HepG2 (cell line): ENCODE results near the gene NUDT9. TPM values are rescaled to one million over a fixed set of nuclear protein-coding genes. Genes with fewer than 3 reads are reported as not detected.

Experiments used
- ATRX ChIP-seq: sonication (generic); formaldehyde crosslinking; IDR thresholded peaks from 2 replicates; pipeline ENCODE4 v1.4.0; 2020; ENCODE audit warnings: missing genetic modification reagents, borderline replicate concordance
- FOXK2 ChIP-seq: fragments of 450-650 bp; IDR thresholded peaks from 2 replicates; pipeline ENCODE4 v1.6.1; 2016
- MLLT10 ChIP-seq: sonication (generic); formaldehyde crosslinking; IDR thresholded peaks from 2 replicates; pipeline ENCODE4 v1.4.0; 2020; ENCODE audit warnings: missing genetic modification reagents
- NCOA1 ChIP-seq: sonication (generic); formaldehyde crosslinking; IDR thresholded peaks from 2 replicates; pipeline ENCODE4 v1.9.0; 2021; ENCODE audit warnings: missing genetic modification reagents
- NONO ChIP-seq, 2 experiments: fragments of 450-650 bp in 1 of 2; sonication (generic) in 1 of 2; formaldehyde crosslinking in 1 of 2; IDR thresholded peaks in 1 of 2; conservative IDR thresholded peaks in 1 of 2; 2 replicates each; pipeline versions ENCODE4 v1.6.1 to v1.8.0; 2017 to 2022; ENCODE audit warnings: mild to moderate bottlenecking in 1 of 2, missing genetic modification reagents in 1 of 2, moderate library complexity in 1 of 2
- RXRA ChIP-seq: sonication (generic); formaldehyde crosslinking; IDR thresholded peaks from 2 replicates; pipeline ENCODE4 v1.5.1; 2020; ENCODE audit warnings: missing genetic modification reagents
- SCMH1 ChIP-seq: sonication (generic); formaldehyde crosslinking; IDR thresholded peaks from 2 replicates; pipeline ENCODE4 v1.9.0; 2021; ENCODE audit warnings: missing genetic modification reagents, mild to moderate bottlenecking, borderline replicate concordance
- SP5 ChIP-seq: IDR thresholded peaks from 2 replicates; pipeline ENCODE4 v1.6.1; 2016; ENCODE audit warnings: low read depth, borderline replicate concordance
- TARDBP ChIP-seq: sonication (generic); formaldehyde crosslinking; IDR thresholded peaks from 2 replicates; pipeline ENCODE4 v1.8.0; 2022; ENCODE audit warnings: mild to moderate bottlenecking, missing genetic modification reagents
- ZFP90 ChIP-seq: sonication (generic); formaldehyde crosslinking; IDR thresholded peaks from 2 replicates; pipeline ENCODE4 v1.8.0; 2022; ENCODE audit warnings: missing genetic modification reagents, mild to moderate bottlenecking, inconsistent platforms, borderline replicate concordance
- ZKSCAN5 ChIP-seq: sonication (generic); formaldehyde crosslinking; IDR thresholded peaks from 2 replicates; pipeline ENCODE4 v1.5.1; 2020; ENCODE audit warnings: mild to moderate bottlenecking, missing genetic modification reagents
- ZNF570 ChIP-seq: sonication (generic); formaldehyde crosslinking; IDR thresholded peaks from 2 replicates; pipeline ENCODE4 v1.4.0; 2020; ENCODE audit warnings: mild to moderate bottlenecking, missing genetic modification reagents, borderline replicate concordance
- ZNF746 ChIP-seq: sonication (generic); formaldehyde crosslinking; IDR thresholded peaks from 2 replicates; pipeline ENCODE4 v1.8.0; 2022; ENCODE audit warnings: mild to moderate bottlenecking, missing genetic modification reagents
- ZNF75D ChIP-seq: sonication (generic); formaldehyde crosslinking; IDR thresholded peaks from 2 replicates; pipeline ENCODE4 v1.8.1; 2023; ENCODE audit warnings: missing genetic modification reagents, mild to moderate bottlenecking, borderline replicate concordance
- polyA plus RNA-seq, 8 experiments: library from polyadenylated mRNA; depleted of rRNA in 3 of 8; stranded (reverse) in 7 of 8; unstranded in 1 of 8; fragments of >200 nt; fragmentation: Illumina TruSeq in 4 of 8; extraction: Trizol in 4 of 8; gene quantifications; 2 replicates each; pipeline versions ENCODE4 v1.2.1 to v1.2.3, GENCODE V29; 2011 to 2016; ENCODE audit warnings: low read depth in 4 of 8, missing spikeins in 1 of 8, mixed read lengths in 1 of 8; ENCODE audit not compliant: insufficient read depth in 1 of 8
- total RNA-seq, 5 experiments: library from RNA; depleted of rRNA; stranded (reverse); fragments of >200 nt; fragmentation: Illumina TruSeq; extraction: Trizol; gene quantifications; 2 replicates each; pipeline ENCODE4 v1.2.3, GENCODE V29; 2016; ENCODE audit warnings: low read depth in 1 of 5
- TF ChIP-seq, protein P1 (sequence below): IDR thresholded peaks from 2 replicates; pipeline ENCODE4 v1.6.1; 2016; ENCODE audit warnings: low read depth, missing genetic modification reagents, missing compliant biosample characterization
- TF ChIP-seq, protein P2 (sequence below): sonication (generic); formaldehyde crosslinking; IDR thresholded peaks from 2 replicates; pipeline ENCODE4 v1.5.1; 2020; ENCODE audit warnings: missing genetic modification reagents, mild to moderate bottlenecking, borderline replicate concordance
- TF ChIP-seq, protein P3 (sequence below): sonication (generic); formaldehyde crosslinking; IDR thresholded peaks from 2 replicates; pipeline ENCODE4 v1.8.0; 2022; ENCODE audit warnings: mild to moderate bottlenecking, missing genetic modification reagents; ENCODE audit not compliant: insufficient replicate concordance
- TF ChIP-seq, protein P4 (sequence below): sonication (generic); formaldehyde crosslinking; IDR thresholded peaks from 2 replicates; pipeline ENCODE4 v1.9.0; 2021; ENCODE audit warnings: missing genetic modification reagents, borderline replicate concordance

The NUDT9 gene
- total and polyA plus RNA-seq, 2 of the 13 experiments (the other 11 are each of a cell fraction or from before 2014, with no cell fraction given), result 10.4 to 12.3 TPM

DNA sequence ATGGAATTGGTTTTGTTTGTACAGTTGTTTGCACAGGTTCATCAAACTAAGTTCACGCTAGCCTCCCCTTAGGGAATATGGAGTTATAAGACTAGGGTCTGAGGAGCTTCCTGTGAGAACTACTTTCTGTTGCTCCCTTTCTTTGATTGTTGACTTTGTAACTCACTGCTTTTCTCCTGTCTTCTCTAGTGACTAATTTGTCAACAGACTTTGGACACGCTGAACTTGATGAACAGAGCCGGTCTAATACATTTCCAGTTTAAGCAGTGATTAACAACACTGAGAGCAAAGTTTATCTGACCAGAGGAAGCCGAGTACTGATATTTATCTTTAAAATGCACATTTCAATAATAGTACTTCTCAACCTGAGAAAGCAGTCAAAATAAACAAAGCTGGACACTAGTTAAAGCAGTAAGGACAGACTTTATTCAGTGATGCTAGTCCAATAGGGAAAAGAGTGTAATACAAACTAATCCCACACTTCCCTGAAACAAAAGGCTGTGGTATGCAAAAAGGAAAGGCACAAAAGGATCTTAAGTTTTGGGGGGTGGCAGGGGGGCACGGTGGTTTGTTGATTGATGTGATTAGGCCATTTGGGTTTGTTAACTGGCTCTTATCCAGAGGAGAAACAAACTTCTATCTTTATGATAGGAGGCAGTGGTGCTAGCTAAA is 2.7 kb upstream of the NUDT9 start (continued):
- TF ChIP-seq SCMH1 (CRISPR knock-in tag) (no peak), ZNF746 (CRISPR knock-in tag) (no peak), FOXK2 (peak; percentile 6; the same call in 1 of the 2 replicates), ZNF570 (CRISPR knock-in tag) (no peak), ZFP90 (CRISPR knock-in tag) (no peak), MLLT10 (no peak), ZKSCAN5 (CRISPR knock-in tag) (no peak), TARDBP (peak; percentile 32; the same call in 1 of the 2 replicates), RXRA (CRISPR knock-in tag) (peak; percentile 21; the same call in 1 of the 2 replicates), ATRX (CRISPR knock-in tag) (no peak), NCOA1 (no peak), SP5 (no peak), NONO (IDR thresholded peaks at IDR 0.05) (no peak), NONO (CRISPR knock-in tag; conservative IDR thresholded peaks at IDR 0.05) (0 out of 2 replicates have a peak, but pooled peaks have one; percentile 36), ZNF75D (CRISPR knock-in tag) (no peak)
- TF ChIP-seq, protein P1, sequence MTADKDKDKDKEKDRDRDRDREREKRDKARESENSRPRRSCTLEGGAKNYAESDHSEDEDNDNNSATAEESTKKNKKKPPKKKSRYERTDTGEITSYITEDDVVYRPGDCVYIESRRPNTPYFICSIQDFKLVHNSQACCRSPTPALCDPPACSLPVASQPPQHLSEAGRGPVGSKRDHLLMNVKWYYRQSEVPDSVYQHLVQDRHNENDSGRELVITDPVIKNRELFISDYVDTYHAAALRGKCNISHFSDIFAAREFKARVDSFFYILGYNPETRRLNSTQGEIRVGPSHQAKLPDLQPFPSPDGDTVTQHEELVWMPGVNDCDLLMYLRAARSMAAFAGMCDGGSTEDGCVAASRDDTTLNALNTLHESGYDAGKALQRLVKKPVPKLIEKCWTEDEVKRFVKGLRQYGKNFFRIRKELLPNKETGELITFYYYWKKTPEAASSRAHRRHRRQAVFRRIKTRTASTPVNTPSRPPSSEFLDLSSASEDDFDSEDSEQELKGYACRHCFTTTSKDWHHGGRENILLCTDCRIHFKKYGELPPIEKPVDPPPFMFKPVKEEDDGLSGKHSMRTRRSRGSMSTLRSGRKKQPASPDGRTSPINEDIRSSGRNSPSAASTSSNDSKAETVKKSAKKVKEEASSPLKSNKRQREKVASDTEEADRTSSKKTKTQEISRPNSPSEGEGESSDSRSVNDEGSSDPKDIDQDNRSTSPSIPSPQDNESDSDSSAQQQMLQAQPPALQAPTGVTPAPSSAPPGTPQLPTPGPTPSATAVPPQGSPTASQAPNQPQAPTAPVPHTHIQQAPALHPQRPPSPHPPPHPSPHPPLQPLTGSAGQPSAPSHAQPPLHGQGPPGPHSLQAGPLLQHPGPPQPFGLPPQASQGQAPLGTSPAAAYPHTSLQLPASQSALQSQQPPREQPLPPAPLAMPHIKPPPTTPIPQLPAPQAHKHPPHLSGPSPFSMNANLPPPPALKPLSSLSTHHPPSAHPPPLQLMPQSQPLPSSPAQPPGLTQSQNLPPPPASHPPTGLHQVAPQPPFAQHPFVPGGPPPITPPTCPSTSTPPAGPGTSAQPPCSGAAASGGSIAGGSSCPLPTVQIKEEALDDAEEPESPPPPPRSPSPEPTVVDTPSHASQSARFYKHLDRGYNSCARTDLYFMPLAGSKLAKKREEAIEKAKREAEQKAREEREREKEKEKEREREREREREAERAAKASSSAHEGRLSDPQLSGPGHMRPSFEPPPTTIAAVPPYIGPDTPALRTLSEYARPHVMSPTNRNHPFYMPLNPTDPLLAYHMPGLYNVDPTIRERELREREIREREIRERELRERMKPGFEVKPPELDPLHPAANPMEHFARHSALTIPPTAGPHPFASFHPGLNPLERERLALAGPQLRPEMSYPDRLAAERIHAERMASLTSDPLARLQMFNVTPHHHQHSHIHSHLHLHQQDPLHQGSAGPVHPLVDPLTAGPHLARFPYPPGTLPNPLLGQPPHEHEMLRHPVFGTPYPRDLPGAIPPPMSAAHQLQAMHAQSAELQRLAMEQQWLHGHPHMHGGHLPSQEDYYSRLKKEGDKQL (CRISPR knock-in tag), result peak; percentile 73; the same call in 1 of the 2 replicates
- TF ChIP-seq, protein P2, sequence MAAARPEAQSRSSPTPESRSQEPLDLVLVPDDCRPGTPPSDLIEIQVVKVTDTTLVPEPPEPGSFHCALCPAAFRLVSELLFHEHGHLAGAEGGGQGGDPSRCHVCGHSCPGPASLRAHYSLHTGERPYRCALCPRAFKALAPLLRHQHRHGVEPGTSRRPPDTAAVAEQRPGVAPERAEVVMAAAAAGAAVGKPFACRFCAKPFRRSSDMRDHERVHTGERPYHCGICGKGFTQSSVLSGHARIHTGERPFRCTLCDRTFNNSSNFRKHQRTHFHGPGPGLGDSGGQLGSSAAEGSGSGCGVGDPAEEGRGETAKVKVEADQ (CRISPR knock-in tag), result no peak
- TF ChIP-seq, protein P3, sequence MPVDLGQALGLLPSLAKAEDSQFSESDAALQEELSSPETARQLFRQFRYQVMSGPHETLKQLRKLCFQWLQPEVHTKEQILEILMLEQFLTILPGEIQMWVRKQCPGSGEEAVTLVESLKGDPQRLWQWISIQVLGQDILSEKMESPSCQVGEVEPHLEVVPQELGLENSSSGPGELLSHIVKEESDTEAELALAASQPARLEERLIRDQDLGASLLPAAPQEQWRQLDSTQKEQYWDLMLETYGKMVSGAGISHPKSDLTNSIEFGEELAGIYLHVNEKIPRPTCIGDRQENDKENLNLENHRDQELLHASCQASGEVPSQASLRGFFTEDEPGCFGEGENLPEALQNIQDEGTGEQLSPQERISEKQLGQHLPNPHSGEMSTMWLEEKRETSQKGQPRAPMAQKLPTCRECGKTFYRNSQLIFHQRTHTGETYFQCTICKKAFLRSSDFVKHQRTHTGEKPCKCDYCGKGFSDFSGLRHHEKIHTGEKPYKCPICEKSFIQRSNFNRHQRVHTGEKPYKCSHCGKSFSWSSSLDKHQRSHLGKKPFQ (CRISPR knock-in tag), result no peak
- TF ChIP-seq, protein P4, sequence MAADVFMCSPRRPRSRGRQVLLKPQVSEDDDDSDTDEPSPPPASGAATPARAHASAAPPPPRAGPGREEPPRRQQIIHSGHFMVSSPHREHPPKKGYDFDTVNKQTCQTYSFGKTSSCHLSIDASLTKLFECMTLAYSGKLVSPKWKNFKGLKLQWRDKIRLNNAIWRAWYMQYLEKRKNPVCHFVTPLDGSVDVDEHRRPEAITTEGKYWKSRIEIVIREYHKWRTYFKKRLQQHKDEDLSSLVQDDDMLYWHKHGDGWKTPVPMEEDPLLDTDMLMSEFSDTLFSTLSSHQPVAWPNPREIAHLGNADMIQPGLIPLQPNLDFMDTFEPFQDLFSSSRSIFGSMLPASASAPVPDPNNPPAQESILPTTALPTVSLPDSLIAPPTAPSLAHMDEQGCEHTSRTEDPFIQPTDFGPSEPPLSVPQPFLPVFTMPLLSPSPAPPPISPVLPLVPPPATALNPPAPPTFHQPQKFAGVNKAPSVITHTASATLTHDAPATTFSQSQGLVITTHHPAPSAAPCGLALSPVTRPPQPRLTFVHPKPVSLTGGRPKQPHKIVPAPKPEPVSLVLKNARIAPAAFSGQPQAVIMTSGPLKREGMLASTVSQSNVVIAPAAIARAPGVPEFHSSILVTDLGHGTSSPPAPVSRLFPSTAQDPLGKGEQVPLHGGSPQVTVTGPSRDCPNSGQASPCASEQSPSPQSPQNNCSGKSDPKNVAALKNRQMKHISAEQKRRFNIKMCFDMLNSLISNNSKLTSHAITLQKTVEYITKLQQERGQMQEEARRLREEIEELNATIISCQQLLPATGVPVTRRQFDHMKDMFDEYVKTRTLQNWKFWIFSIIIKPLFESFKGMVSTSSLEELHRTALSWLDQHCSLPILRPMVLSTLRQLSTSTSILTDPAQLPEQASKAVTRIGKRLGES (CRISPR knock-in tag), result no peak
